Measurements from ENCODE around the gene TNFRSF6B. TPM values are rescaled to one million over a fixed set of nuclear protein-coding genes. Genes with fewer than 3 reads are reported as not detected.

The TNFRSF6B gene
- total RNA-seq, 4 donors from 2014 or later, result 2.1 to 16.1 (median 11.1) TPM

DNA sequence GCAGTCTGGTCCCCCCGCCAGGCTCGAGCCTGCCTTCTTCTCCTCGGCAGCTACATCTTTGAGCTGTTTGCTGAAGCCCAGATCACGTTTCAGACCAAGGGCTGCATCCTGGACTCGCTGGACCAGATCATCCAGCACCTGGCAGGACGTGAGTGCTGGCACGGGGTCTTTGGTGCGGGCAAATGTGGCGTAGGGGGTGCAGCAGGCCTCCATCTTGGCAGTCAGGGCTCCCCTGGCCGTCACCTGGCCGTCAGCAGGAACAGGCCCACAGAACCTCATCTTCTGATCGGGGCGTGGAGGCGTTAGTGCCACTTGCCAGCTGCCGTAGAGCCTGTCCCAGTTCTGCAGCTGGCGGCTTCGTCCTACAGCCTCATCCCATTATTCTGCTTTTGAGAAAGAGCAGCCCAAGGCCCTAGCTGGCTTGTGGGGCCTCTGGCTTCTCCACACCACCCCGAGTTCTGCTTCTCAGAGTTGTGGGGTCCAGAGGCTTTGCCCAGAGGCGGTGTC lies 16.6 kb upstream of the TNFRSF6B start:
- Histone ChIP-seq H3K4me1 (peaks cover 31% of the 10 kb centered on the region), H3K27me3 (no peaks in the 10 kb centered on the region), H3K9me3 (no peaks in the 10 kb centered on the region), H3K4me3 (no peak overlapping the region), H3K27ac (no peak overlapping the region), H3K36me3 (peaks cover 41% of the 10 kb centered on the region)
- WGBS, result 65% methylated on average over 13 of the region's 19 CpGs
- no peak for DNase-seq (ENCODE audit: low spot score in 2 of 2)
- TF ChIP-seq EP300 (IDR thresholded peaks at IDR 0.05) (no peak), POLR2AphosphoS5 (IDR thresholded peaks at IDR 0.05) (no peak), POLR2A (IDR thresholded peaks at IDR 0.05) (no peak)
- TF ChIP-seq, protein P1, sequence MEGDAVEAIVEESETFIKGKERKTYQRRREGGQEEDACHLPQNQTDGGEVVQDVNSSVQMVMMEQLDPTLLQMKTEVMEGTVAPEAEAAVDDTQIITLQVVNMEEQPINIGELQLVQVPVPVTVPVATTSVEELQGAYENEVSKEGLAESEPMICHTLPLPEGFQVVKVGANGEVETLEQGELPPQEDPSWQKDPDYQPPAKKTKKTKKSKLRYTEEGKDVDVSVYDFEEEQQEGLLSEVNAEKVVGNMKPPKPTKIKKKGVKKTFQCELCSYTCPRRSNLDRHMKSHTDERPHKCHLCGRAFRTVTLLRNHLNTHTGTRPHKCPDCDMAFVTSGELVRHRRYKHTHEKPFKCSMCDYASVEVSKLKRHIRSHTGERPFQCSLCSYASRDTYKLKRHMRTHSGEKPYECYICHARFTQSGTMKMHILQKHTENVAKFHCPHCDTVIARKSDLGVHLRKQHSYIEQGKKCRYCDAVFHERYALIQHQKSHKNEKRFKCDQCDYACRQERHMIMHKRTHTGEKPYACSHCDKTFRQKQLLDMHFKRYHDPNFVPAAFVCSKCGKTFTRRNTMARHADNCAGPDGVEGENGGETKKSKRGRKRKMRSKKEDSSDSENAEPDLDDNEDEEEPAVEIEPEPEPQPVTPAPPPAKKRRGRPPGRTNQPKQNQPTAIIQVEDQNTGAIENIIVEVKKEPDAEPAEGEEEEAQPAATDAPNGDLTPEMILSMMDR (IDR thresholded peaks at IDR 0.05), result no peak

DNA sequence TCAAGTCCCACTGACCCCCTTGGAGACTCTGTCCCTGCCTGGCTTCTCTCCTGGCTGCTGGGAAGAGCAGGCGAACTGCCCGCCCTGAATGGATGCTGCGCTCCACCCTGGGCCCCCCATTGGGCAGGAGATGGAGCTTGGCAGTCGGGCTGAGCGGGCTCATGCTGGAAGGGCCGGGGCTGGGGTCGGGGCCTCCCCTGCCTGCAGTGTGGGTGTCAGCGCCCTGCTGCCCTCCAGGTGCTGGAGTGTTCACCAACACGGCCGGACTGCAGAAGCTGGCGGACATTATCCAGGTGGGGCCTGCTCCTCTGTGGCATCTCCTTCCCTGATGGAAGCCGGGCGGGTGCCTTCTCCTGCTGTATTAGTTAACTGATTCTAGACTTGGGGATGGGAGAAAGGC lies 16.0 kb upstream of the TNFRSF6B start:
- no peak for TF ChIP-seq POLR2AphosphoS5 (IDR thresholded peaks at IDR 0.05)
- TF ChIP-seq POLR2A (IDR thresholded peaks at IDR 0.05), result no peak
- Histone ChIP-seq H3K27me3 (no peaks in the 10 kb centered on the region), H3K36me3 (peaks cover 37% of the 10 kb centered on the region), H3K4me3 (no peak overlapping the region), H3K27ac (no peak overlapping the region), H3K9me3 (no peaks in the 10 kb centered on the region), H3K4me1 (peaks cover 33% of the 10 kb centered on the region)
- WGBS, result 93% methylated on average over 3 of the region's 13 CpGs
- no peak for DNase-seq (ENCODE audit: low spot score in 2 of 2)

DNA sequence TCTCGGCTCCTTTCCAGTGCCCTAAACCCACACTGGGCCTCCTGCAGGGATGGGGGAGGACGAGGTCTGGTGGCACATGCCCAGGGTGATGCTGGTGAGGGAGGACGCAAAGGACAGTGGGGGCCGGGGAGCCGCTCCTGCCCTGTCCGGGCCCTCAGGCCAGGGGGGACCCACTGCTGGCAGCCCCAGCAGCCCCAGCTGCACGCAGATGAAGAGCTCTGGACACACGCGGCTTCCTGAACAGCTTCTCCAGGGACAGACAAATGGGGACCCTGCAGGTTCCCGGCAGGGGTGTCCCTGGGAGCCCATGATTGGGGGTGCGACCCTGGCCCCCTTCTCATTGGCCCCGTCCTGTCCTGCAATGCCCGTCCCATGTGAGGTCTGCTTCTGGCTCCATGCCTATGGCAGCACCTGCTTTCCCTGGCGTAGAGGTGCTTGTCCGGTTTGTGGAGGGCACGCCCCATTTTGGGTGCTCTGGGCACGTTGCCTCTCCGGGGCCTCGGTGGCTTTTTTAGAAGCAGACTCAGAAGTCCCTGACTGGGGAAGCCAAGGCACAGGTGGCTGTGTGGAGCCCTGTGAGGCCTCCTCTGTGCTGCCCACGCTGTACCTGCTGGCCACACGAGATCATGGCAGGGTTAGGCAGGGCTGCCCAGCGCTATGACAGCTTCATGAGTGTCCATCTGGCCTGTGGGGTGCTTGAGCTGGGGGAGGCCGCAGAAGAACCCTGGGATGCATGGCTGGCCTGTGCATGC lies 15.4 kb upstream of the TNFRSF6B start:
- Histone ChIP-seq H3K27me3 (no peaks in the 10 kb centered on the region), H3K4me1 (peaks cover 39% of the 10 kb centered on the region), H3K4me3 (no peak overlapping the region), H3K9me3 (no peaks in the 10 kb centered on the region), H3K36me3 (peaks cover 31% of the 10 kb centered on the region), H3K27ac (no peak overlapping the region)
- DNase-seq (ENCODE audit: low spot score in 2 of 2), result no peak
- TF ChIP-seq POLR2A (IDR thresholded peaks at IDR 0.05), result no peak
- TF ChIP-seq, protein P1 (IDR thresholded peaks at IDR 0.05), result no peak
- no peak for TF ChIP-seq POLR2AphosphoS5 (IDR thresholded peaks at IDR 0.05)
- TF ChIP-seq EP300 (IDR thresholded peaks at IDR 0.05), result no peak
- WGBS, result 91% methylated on average over 14 of the region's 23 CpGs

DNA sequence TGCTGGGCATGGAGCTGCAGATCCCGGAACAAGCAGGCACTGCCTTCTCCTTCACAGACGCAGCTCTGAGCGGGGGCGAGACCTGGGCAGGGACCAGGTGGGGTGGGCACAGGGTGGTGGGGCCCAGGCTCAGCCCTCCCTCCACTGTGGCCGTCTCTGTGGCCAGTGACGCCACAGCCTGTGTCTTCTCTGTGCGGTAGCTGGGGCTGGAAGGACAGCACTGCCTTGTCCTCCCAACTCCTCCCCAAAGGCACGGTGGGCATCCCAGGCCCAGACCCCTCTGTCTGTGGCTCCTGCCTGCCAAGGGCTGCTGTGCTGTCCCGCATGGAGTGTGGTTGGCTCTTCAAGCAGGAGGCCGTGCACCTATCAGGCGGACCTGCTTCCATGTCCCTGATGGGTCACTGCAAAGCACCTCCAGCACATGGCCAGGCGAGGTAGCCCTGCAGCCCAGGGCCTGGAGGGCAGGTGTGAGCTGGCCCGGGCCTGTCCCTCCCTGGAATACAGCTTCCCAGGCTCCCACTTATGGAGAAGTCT lies 14.8 kb upstream of the TNFRSF6B start:
- Histone ChIP-seq H3K9me3 (no peaks in the 10 kb centered on the region), H3K27ac (peak overlapping the region; percentile 58), H3K4me1 (peaks cover 45% of the 10 kb centered on the region), H3K4me3 (no peak overlapping the region), H3K27me3 (no peaks in the 10 kb centered on the region), H3K36me3 (peaks cover 25% of the 10 kb centered on the region)
- no peak for TF ChIP-seq POLR2AphosphoS5 (IDR thresholded peaks at IDR 0.05)
- no peak for TF ChIP-seq POLR2A (IDR thresholded peaks at IDR 0.05)
- TF ChIP-seq, protein P1 (IDR thresholded peaks at IDR 0.05), result no peak
- no peak for TF ChIP-seq EP300 (IDR thresholded peaks at IDR 0.05)
- DNase-seq (ENCODE audit: low spot score in 2 of 2), result no peak
- 93% methylated on average over 7 of the region's 13 CpGs for WGBS

DNA sequence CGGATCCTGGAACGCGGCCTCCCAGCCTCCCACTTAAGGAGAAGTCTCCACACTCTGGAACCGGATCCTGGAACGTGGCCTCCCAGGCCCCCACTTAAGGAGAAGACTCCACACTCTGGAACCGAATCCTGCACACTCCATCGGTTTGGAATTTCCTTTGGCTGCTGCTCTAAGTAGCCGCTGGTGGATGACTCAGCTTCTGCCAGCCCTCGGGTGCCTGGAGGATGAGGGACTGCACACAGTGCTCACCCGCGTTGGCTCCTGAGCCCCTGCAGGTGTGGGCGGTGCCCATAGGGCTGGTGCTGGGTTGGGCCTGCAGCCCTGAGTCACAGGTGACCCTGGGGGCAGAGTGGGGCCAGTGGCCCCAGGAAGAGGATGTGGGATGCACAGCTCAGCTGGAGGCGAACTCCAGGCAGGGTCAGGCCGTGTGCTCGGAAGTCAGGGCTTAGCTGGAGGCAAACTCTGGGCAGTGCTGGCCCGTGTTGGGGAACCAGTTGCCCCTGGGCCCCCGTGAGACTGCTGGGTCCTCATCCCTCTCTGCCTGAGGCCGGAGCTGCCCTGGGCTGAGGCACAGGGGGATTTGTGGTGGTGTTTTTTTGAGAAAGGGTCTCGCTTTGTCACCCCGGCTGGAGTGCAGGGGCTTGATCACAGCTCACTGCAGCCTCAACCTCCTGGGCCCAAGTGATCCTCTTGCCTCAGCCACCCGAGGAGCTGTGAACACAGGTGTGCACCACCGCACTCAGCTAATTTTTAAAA lies 13.9 kb upstream of the TNFRSF6B start:
- H3K9me3 ChIP-seq, result no peaks in the 10 kb centered on the region
- WGBS, result 3% methylated on average over 7 of the region's 22 CpGs
- peak in 1 of 2 donors; percentile 83 for DNase-seq (ENCODE audit: low spot score in 2 of 2)
- H3K4me1 ChIP-seq, result peaks cover 54% of the 10 kb centered on the region
- no peak overlapping the region for H3K4me3 ChIP-seq
- peaks cover 25% of the 10 kb centered on the region for H3K36me3 ChIP-seq
- H3K27me3 ChIP-seq, result no peaks in the 10 kb centered on the region
- TF ChIP-seq POLR2AphosphoS5 (IDR thresholded peaks at IDR 0.05) (peak in 2 of 3 donors; percentile 53 to 54), EP300 (IDR thresholded peaks at IDR 0.05) (no peak), POLR2A (IDR thresholded peaks at IDR 0.05) (no peak)
- TF ChIP-seq, protein P1 (IDR thresholded peaks at IDR 0.05), result no peak
- H3K27ac ChIP-seq, result peak overlapping the region; percentile 84

Data from suprapubic skin (tissue), 4 donors.